WTC11 (cell line): ENCODE results near the gene BPIFA3. TPM values are rescaled to one million over a fixed set of nuclear protein-coding genes. Genes with fewer than 3 reads are reported as not detected.

Experiments
- ATAC-seq: fragments of 200-7000 bp; cut with Tn5 transposase; 2 replicates; pipeline ENCODE4 v1.10.0; 2021; ENCODE audit warnings: mild to moderate bottlenecking, moderate library complexity
- CTCF ChIA-PET: fragments of 300-600 bp; sonication (Branson Sonifier 250); formaldehyde crosslinking; loops from one replicate; lab custom pipeline; 2021; ENCODE audit warnings: antibody characterized with exemption; lab: Charles Lee
- POLR2A ChIA-PET: fragments of 350-600 bp; sonication (Branson Sonifier 250); formaldehyde crosslinking; loops from one replicate; lab custom pipeline; 2021; ENCODE audit warnings: antibody characterized with exemption; lab: Charles Lee
- DNase-seq: peaks from one replicate; pipeline ENCODE4 v3.0.0; 2021; ENCODE audit warnings: low spot score
- H3K27ac Mint-ChIP-seq: 2 replicates; pipeline ENCODE4 v1.8.0; 2021; ENCODE audit warnings: mixed read lengths
- H3K27me3 Mint-ChIP-seq: 2 replicates; pipeline ENCODE4 v1.8.0; 2021; ENCODE audit warnings: low read depth, mild to moderate bottlenecking, moderate library complexity, mixed read lengths
- H3K36me3 Mint-ChIP-seq: 2 replicates; pipeline ENCODE4 v1.8.0; 2021; ENCODE audit warnings: mixed read lengths
- H3K4me1 Mint-ChIP-seq: 2 replicates; pipeline ENCODE4 v1.8.0; 2022; ENCODE audit warnings: mixed read lengths
- H3K4me3 Mint-ChIP-seq: 2 replicates; pipeline ENCODE4 v1.8.0; 2021; ENCODE audit warnings: mild to moderate bottlenecking, moderate library complexity, mixed read lengths
- H3K9me3 Mint-ChIP-seq: 2 replicates; pipeline ENCODE4 v1.8.0; 2021; ENCODE audit warnings: mixed read lengths
- CREB1 ChIP-seq: sonication (generic); formaldehyde crosslinking; IDR thresholded peaks from 2 replicates; pipeline ENCODE4 v1.8.0; 2023; ENCODE audit warnings: mild to moderate bottlenecking, missing genetic modification reagents
- ESRRA ChIP-seq: sonication (generic); formaldehyde crosslinking; IDR thresholded peaks from 2 replicates; pipeline ENCODE4 v1.8.1; 2022; ENCODE audit warnings: mild to moderate bottlenecking, missing genetic modification reagents, borderline replicate concordance
- ZNF232 ChIP-seq: sonication (generic); formaldehyde crosslinking; IDR thresholded peaks from 2 replicates; pipeline ENCODE4 v1.8.0; 2022; ENCODE audit warnings: mild to moderate bottlenecking, missing genetic modification reagents
- ZNF263 ChIP-seq: sonication (generic); formaldehyde crosslinking; IDR thresholded peaks from 2 replicates; pipeline ENCODE4 v1.8.1; 2022; ENCODE audit warnings: low read depth, mild to moderate bottlenecking, moderate library complexity, missing genetic modification reagents
- ZNF423 ChIP-seq: fragments of 250-450 bp; sonication (Bioruptor Pico); IDR thresholded peaks from 2 replicates; pipeline ENCODE4 v2.1.2; 2022; ENCODE audit warnings: mild to moderate bottlenecking, moderate library complexity
- total RNA-seq: library from RNA; stranded (reverse); gene quantifications from 3 replicates; pipeline ENCODE4 v1.2.3, GENCODE V29; 2021
- TF ChIP-seq, protein P1 (sequence below): fragments of 250-450 bp; sonication (Bioruptor Pico); IDR thresholded peaks from 2 replicates; pipeline ENCODE4 v2.1.2; 2022; ENCODE audit warnings: mild to moderate bottlenecking, moderate library complexity
- TF ChIP-seq, protein P2 (sequence below): sonication (generic); formaldehyde crosslinking; IDR thresholded peaks from 2 replicates; pipeline ENCODE4 v1.8.1; 2023; ENCODE audit warnings: mild to moderate bottlenecking, missing genetic modification reagents, borderline replicate concordance
- TF ChIP-seq, protein P3 (sequence below): sonication (generic); formaldehyde crosslinking; IDR thresholded peaks from 2 replicates; pipeline ENCODE4 v1.8.0; 2022; ENCODE audit warnings: mild to moderate bottlenecking, missing genetic modification reagents
- TF ChIP-seq, protein P4 (sequence below): sonication (generic); formaldehyde crosslinking; IDR thresholded peaks from 2 replicates; pipeline ENCODE4 v1.8.0; 2022; ENCODE audit warnings: mild to moderate bottlenecking, missing genetic modification reagents
- TF ChIP-seq, protein P5 (sequence below): fragments of 250-450 bp; sonication (Bioruptor Pico); IDR thresholded peaks from 2 replicates; pipeline ENCODE4 v1.9.0; 2021; ENCODE audit warnings: mild to moderate bottlenecking
- TF ChIP-seq, protein P6 (sequence below): fragments of 250-450 bp; sonication (Bioruptor Pico); IDR thresholded peaks from 2 replicates; pipeline ENCODE4 v1.8.0; 2021; ENCODE audit warnings: mild to moderate bottlenecking
- TF ChIP-seq, protein P7 (sequence below): sonication (generic); formaldehyde crosslinking; IDR thresholded peaks from 2 replicates; pipeline ENCODE4 v1.8.1; 2022; ENCODE audit warnings: low read depth, missing genetic modification reagents, borderline replicate concordance

BPIFA3 gene
- total RNA-seq, 1 experiment from 2014 or later, result not detected

DNA sequence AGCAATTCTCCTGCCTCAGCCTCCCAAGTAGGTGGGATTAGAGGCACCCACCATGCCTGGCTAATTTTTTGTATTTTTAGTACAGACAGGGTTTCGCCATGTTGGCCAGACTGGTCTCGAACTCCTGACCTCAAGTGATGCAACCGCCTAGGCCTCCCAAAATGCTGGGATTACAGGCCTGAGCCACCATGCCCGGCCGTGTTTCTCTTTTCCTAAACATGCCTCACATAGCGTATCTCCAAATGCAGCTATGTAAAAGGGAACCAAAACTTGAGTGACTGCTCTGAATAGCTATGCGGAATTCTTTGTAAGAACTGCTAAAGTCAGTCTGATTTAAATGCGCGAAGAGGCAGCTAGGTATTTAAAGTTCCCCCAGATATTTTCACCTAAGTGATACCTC, 28.7 kb upstream of the BPIFA3 start:
- H3K27ac Mint-ChIP-seq, result peak overlapping the region; percentile 74; the same call in 1 of the 2 replicates
- H3K4me3 Mint-ChIP-seq, result no peak overlapping the region
- peaks cover 8% of the 10 kb centered on the region for H3K36me3 Mint-ChIP-seq
- ATAC-seq (no peak; the same call in 1 of the 2 replicates), DNase-seq (no peak)
- ChIA-PET POLR2A (no interaction called here), CTCF (no interaction called here)
- TF ChIP-seq, protein P1, sequence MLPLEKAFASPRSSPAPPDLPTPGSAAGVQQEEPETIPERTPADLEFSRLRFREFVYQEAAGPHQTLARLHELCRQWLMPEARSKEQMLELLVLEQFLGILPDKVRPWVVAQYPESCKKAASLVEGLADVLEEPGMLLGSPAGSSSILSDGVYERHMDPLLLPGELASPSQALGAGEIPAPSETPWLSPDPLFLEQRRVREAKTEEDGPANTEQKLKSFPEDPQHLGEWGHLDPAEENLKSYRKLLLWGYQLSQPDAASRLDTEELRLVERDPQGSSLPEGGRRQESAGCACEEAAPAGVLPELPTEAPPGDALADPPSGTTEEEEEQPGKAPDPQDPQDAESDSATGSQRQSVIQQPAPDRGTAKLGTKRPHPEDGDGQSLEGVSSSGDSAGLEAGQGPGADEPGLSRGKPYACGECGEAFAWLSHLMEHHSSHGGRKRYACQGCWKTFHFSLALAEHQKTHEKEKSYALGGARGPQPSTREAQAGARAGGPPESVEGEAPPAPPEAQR (CRISPR knock-in tag), result no peak
- TF ChIP-seq ZNF263 (CRISPR knock-in tag), result no peak
- TF ChIP-seq, protein P2, sequence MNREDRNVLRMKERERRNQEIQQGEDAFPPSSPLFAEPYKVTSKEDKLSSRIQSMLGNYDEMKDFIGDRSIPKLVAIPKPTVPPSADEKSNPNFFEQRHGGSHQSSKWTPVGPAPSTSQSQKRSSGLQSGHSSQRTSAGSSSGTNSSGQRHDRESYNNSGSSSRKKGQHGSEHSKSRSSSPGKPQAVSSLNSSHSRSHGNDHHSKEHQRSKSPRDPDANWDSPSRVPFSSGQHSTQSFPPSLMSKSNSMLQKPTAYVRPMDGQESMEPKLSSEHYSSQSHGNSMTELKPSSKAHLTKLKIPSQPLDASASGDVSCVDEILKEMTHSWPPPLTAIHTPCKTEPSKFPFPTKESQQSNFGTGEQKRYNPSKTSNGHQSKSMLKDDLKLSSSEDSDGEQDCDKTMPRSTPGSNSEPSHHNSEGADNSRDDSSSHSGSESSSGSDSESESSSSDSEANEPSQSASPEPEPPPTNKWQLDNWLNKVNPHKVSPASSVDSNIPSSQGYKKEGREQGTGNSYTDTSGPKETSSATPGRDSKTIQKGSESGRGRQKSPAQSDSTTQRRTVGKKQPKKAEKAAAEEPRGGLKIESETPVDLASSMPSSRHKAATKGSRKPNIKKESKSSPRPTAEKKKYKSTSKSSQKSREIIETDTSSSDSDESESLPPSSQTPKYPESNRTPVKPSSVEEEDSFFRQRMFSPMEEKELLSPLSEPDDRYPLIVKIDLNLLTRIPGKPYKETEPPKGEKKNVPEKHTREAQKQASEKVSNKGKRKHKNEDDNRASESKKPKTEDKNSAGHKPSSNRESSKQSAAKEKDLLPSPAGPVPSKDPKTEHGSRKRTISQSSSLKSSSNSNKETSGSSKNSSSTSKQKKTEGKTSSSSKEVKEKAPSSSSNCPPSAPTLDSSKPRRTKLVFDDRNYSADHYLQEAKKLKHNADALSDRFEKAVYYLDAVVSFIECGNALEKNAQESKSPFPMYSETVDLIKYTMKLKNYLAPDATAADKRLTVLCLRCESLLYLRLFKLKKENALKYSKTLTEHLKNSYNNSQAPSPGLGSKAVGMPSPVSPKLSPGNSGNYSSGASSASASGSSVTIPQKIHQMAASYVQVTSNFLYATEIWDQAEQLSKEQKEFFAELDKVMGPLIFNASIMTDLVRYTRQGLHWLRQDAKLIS (CRISPR knock-in tag), result no peak
- TF ChIP-seq, protein P3, sequence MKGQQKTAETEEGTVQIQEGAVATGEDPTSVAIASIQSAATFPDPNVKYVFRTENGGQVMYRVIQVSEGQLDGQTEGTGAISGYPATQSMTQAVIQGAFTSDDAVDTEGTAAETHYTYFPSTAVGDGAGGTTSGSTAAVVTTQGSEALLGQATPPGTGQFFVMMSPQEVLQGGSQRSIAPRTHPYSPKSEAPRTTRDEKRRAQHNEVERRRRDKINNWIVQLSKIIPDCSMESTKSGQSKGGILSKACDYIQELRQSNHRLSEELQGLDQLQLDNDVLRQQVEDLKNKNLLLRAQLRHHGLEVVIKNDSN (CRISPR knock-in tag), result no peak
- no peak for TF ChIP-seq ZNF423 (CRISPR knock-in tag)
- TF ChIP-seq, protein P4, sequence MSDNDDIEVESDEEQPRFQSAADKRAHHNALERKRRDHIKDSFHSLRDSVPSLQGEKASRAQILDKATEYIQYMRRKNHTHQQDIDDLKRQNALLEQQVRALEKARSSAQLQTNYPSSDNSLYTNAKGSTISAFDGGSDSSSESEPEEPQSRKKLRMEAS (CRISPR knock-in tag), result no peak
- TF ChIP-seq ZNF232, result no peak
- TF ChIP-seq, protein P5, sequence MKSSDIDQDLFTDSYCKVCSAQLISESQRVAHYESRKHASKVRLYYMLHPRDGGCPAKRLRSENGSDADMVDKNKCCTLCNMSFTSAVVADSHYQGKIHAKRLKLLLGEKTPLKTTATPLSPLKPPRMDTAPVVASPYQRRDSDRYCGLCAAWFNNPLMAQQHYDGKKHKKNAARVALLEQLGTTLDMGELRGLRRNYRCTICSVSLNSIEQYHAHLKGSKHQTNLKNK (CRISPR knock-in tag), result no peak
- TF ChIP-seq CREB1 (CRISPR knock-in tag), result no peak
- TF ChIP-seq ESRRA, result no peak
- H3K27me3 Mint-ChIP-seq, result peaks cover 3% of the 10 kb centered on the region; the same call in 1 of the 2 replicates
- peaks cover 4% of the 10 kb centered on the region for H3K4me1 Mint-ChIP-seq
- H3K9me3 Mint-ChIP-seq, result peaks cover 7% of the 10 kb centered on the region

DNA sequence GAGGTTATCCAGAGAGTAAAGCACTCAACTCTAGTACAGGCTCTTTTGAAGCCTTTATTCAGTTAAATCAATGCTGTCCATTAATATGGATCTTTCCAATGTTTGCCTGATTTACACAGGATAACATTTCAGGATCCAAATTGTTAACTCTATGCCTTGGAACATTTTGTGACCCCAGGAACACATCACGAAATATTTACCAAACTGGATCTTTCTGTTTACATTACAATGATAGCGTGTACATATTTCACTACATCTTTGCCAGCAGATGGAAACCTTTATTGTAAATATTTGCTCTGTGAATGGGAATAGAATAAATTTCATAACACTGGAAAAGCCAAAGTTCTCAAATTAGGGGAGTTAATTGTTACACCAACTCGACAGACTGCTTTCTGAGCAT, 25.7 kb upstream of the BPIFA3 start:
- Mint-ChIP-seq H3K36me3 (no peaks in the 10 kb centered on the region), H3K4me1 (peaks cover 4% of the 10 kb centered on the region), H3K27me3 (peaks cover 6% of the 10 kb centered on the region; the same call in 1 of the 2 replicates), H3K9me3 (no peaks in the 10 kb centered on the region), H3K4me3 (no peak overlapping the region), H3K27ac (no peak overlapping the region)
- ATAC-seq (no peak), DNase-seq (no peak)
- ChIA-PET CTCF (no interaction called here), POLR2A (no interaction called here)
- TF ChIP-seq, protein P6, sequence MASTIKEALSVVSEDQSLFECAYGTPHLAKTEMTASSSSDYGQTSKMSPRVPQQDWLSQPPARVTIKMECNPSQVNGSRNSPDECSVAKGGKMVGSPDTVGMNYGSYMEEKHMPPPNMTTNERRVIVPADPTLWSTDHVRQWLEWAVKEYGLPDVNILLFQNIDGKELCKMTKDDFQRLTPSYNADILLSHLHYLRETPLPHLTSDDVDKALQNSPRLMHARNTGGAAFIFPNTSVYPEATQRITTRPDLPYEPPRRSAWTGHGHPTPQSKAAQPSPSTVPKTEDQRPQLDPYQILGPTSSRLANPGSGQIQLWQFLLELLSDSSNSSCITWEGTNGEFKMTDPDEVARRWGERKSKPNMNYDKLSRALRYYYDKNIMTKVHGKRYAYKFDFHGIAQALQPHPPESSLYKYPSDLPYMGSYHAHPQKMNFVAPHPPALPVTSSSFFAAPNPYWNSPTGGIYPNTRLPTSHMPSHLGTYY (CRISPR knock-in tag), result no peak

DNA sequence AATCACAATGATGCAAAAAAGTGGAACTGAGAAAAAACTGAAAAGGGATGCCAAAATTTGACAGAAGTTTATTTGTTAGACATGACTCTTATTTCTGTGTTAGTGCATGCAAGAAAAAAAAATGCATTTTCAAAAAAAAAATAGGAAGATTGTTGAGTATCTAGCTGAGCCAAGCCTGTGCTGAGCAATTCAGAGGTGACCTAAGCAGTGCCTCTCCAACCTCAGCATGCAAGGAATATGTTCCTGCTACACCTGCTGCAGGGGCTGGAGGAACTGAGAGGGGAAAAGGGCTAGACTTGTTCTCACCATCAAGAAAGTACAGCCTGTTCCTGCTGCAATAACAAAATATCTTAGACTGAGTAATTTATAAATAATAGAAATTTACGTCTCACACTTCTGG, 25.2 kb upstream of the BPIFA3 start:
- no peak overlapping the region for H3K4me3 Mint-ChIP-seq
- DNase-seq (no peak), ATAC-seq (no peak)
- peaks cover 4% of the 10 kb centered on the region for H3K4me1 Mint-ChIP-seq
- POLR2A ChIA-PET, result no interaction called here
- H3K9me3 Mint-ChIP-seq, result no peaks in the 10 kb centered on the region
- H3K27me3 Mint-ChIP-seq, result peaks cover 6% of the 10 kb centered on the region; the same call in 1 of the 2 replicates
- H3K27ac Mint-ChIP-seq, result no peak overlapping the region
- CTCF ChIA-PET, result no interaction called here
- TF ChIP-seq, protein P7, sequence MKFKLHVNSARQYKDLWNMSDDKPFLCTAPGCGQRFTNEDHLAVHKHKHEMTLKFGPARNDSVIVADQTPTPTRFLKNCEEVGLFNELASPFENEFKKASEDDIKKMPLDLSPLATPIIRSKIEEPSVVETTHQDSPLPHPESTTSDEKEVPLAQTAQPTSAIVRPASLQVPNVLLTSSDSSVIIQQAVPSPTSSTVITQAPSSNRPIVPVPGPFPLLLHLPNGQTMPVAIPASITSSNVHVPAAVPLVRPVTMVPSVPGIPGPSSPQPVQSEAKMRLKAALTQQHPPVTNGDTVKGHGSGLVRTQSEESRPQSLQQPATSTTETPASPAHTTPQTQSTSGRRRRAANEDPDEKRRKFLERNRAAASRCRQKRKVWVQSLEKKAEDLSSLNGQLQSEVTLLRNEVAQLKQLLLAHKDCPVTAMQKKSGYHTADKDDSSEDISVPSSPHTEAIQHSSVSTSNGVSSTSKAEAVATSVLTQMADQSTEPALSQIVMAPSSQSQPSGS (CRISPR knock-in tag), result no peak
- no peaks in the 10 kb centered on the region for H3K36me3 Mint-ChIP-seq
